Body of pancreas (tissue), 4 donors: Measurements from ENCODE around the gene GMPPB. TPM values are rescaled to one million over a fixed set of nuclear protein-coding genes. Genes with fewer than 3 reads are reported as not detected.

ENCODE experiments used
- ATAC-seq: fragments of 150-250 bp; one replicate; pipeline ENCODE4 v1.9.1; 2016
- DNase-seq, 4 donors: peaks; one replicate each; pipeline ENCODE4 v3.0.0-alpha.2; 2019
- H3K27ac ChIP-seq, 4 donors: fragments of 200-600 bp; sonication (generic); 1 replicate in 3 of 4; 2 replicates in 1 of 4; pipeline versions ENCODE4 v1.5.1 to v1.6.1; 2016 to 2019; ENCODE audit warnings: mild to moderate bottlenecking in 1 of 4, mixed read lengths in 1 of 4, moderate library complexity in 1 of 4
- H3K27me3 ChIP-seq, 2 donors: fragments of 200-600 bp; sonication (generic); one replicate each; pipeline ENCODE4 v1.6.0; 2016; ENCODE audit warnings: mild to moderate bottlenecking in 1 of 2
- H3K36me3 ChIP-seq, 2 donors: fragments of 200-600 bp; sonication (generic); replicated peaks in 1 of 2; 2 replicates each; pipeline ENCODE4 v1.5.1; 2016; ENCODE audit warnings: low read depth in 2 of 2; ENCODE audit not compliant: insufficient read depth in 1 of 2
- H3K4me1 ChIP-seq: fragments of 200-600 bp; sonication (generic); one replicate; pipeline ENCODE4 v1.6.0; 2016
- H3K4me3 ChIP-seq, 2 donors: fragments of 200-600 bp; sonication (generic); 1 replicate in 1 of 2; 2 replicates in 1 of 2; pipeline ENCODE4 v1.5.1; 2016 to 2019
- H3K9me3 ChIP-seq, 3 donors: fragments of 200-600 bp; sonication (generic); 1 replicate in 2 of 3; 2 replicates in 1 of 3; pipeline ENCODE4 v1.5.1; 2016
- CTCF ChIP-seq, 7 experiments: fragments of 450-650 bp in 4 of 7; fragments of 200-600 bp in 3 of 7; sonication (generic) in 3 of 7; IDR thresholded peaks; one replicate each; pipeline ENCODE4 v1.5.1; 2016 to 2019; ENCODE audit warnings: antibody characterized with exemption in 7 of 7
- POLR2A ChIP-seq, 3 donors: fragments of 450-650 bp; IDR thresholded peaks; one replicate each; pipeline ENCODE4 v1.6.1; 2016; ENCODE audit warnings: antibody characterized with exemption in 3 of 3, mild to moderate bottlenecking in 2 of 3
- WGBS, 2 donors: methylation state at CpG; one replicate each; pipeline ENCODE4 v1.1.5; 2017; 5-methylcytosine and 5-hydroxymethylcytosine counted together
- intact Hi-C: fragments of 100-400 bp; cut with DNase I; formaldehyde crosslinking; loops from one replicate; pipeline ENCODE4 v1.15.1; 2023
- total RNA-seq, 2 donors: library from RNA; depleted of rRNA; stranded (reverse); fragments of >200 nt; gene quantifications; one replicate each; pipeline ENCODE4 v1.1.0, GENCODE V29; 2016

GMPPB gene
- total RNA-seq, 2 donors from 2014 or later, result 36.3 to 43.8 TPM

- ATAC-seq, result peak; percentile 71
- Histone ChIP-seq H3K9me3 (no peaks in the 10 kb centered on the region), H3K27me3 (no peaks in the 10 kb centered on the region), H3K27ac (peak within 1 kb of the TSS; percentile 1 to 69 (median 59)), H3K4me1 (peaks cover 53% of the 10 kb centered on the region), H3K36me3 (peaks cover 0 to 4% of the 10 kb centered on the region in 2 donors), H3K4me3 (no peak within 1 kb of the TSS)
- DNase-seq, result peak; percentile 97 to 98 (median 98)
- intact Hi-C loops, result no loop called here
- WGBS, 2 donors, result 1 to 2% methylated on average over 7 to 50 of the region's 50 CpGs
- peak; percentile 42 to 92 (median 63) for TF ChIP-seq CTCF (IDR thresholded peaks at IDR 0.05)
- peak; percentile 82 to 87 (median 84) for TF ChIP-seq POLR2A (IDR thresholded peaks at IDR 0.05)
These were observed 4.4 kb downstream of the GMPPB start, which contains the start of gene AMIGO3 for GRCh38 chr3:49719214-49719884. Gene AMIGO3 (minus strand): TSS chr3:49719684. CDS start chr3:49719465, 219 bp downstream.

DNA sequence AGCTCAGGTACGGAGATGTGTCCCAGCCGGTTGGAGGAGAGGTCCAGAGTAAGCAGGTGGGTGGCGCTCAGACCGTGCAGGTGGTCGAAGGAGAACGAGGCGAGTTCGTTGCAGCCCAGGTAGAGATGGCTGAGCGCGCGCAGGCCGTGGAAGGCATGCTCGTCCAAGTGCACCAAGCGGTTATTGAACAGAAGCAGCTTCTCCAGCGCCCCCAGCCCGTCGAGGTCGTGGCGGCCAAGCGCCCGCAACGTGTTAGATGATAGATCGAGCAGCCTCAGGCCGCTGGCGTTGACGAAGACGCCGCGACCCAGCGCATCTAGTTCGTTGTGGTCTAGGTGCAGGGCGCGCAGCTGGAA is 4.9 kb downstream of the GMPPB start:
- H3K9me3 ChIP-seq, result no peaks in the 10 kb centered on the region
- 15 to 26% methylated on average over 19 to 31 of the region's 33 CpGs for WGBS, 2 donors
- no peak for TF ChIP-seq POLR2A (IDR thresholded peaks at IDR 0.05)
- TF ChIP-seq CTCF (IDR thresholded peaks at IDR 0.05), result no peak
- H3K27ac ChIP-seq, result peak overlapping the region in 3 of 4 donors; percentile 1 to 69 (median 66)
- ATAC-seq (no peak), DNase-seq (peak in 1 of 4 donors; percentile 45)
- H3K4me3 ChIP-seq, result no peak overlapping the region
- intact Hi-C loops, result no loop called here
- peaks cover 0 to 4% of the 10 kb centered on the region in 2 donors for H3K36me3 ChIP-seq
- peaks cover 51% of the 10 kb centered on the region for H3K4me1 ChIP-seq
- H3K27me3 ChIP-seq, result no peaks in the 10 kb centered on the region

- ATAC-seq, result no peak
These were observed 5.5 kb downstream of the GMPPB start for GRCh38 chr3:49717959-49718857.

DNA sequence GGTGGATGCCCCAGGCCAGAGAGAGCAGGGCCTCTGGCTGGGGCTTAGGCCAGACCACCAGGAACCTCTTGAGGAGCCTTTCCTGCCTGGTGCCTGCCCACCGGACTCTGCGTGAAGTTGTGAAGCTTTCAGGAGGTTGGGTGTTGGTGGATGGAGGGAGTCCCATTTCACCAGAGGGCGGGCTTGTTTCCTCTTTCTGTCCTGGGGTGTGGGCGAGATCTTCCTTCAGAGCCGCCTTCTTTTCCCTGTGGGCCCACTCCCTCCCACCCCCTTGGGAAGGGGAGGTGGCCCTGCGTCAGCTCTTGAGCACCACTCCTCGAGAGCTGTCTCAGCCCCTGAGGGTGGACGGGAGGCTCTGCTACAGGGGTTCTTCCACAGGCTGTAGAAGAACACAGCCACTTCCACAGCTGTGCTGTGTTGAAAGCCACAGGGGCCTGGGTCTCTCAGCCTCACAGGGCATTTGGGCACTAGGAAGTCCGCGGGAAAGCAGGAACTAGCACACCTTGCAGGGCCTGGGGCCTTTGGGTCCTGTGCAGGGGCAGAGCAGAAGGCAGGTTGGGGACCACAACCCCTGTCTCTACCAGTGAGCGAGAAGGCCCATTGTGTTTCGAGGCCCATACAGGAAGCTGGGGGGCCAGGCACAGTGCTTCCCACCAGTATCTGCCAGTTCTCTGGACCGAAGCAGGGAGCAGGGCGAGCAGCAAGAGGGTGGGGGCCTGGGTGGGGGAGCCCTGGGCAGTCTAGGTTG is 6.4 kb downstream of the GMPPB start:
- ATAC-seq (no peak), DNase-seq (peak in 1 of 4 donors; percentile 12)
- peaks cover 40% of the 10 kb centered on the region for H3K4me1 ChIP-seq
- TF ChIP-seq POLR2A (IDR thresholded peaks at IDR 0.05) (no peak), CTCF (IDR thresholded peaks at IDR 0.05) (no peak)
- WGBS, 2 donors, result 89 to 92% methylated on average over 6 to 14 of the region's 14 CpGs
- no peaks in the 10 kb centered on the region for H3K27me3 ChIP-seq
- no peak overlapping the region for H3K27ac ChIP-seq
- intact Hi-C loops, result no loop called here
- no peaks in the 10 kb centered on the region for H3K9me3 ChIP-seq
- H3K4me3 ChIP-seq, result no peak overlapping the region
- peaks cover 0 to 4% of the 10 kb centered on the region in 2 donors for H3K36me3 ChIP-seq

More at GRCh38 chr3:49717959-49718857, 5.5 kb downstream of the GMPPB start:
- Histone ChIP-seq H3K36me3 (peaks cover 0 to 4% of the 10 kb centered on the region in 2 donors), H3K4me3 (no peak overlapping the region), H3K4me1 (peaks cover 48% of the 10 kb centered on the region), H3K9me3 (no peaks in the 10 kb centered on the region), H3K27me3 (no peaks in the 10 kb centered on the region), H3K27ac (no peak overlapping the region)
- peak in 2 of 4 donors; percentile 43 to 46 for DNase-seq
- TF ChIP-seq POLR2A (IDR thresholded peaks at IDR 0.05) (no peak), CTCF (IDR thresholded peaks at IDR 0.05) (no peak)
- intact Hi-C loops, result no loop called here
- 66 to 75% methylated on average over 44 to 73 of the region's 75 CpGs for WGBS, 2 donors
